ENCODE data around the gene PTGDR2.

GRCh38 chr11:60803273-60803936 is 52.3 kb downstream of the PTGDR2 start:
- TF ChIP-seq CTCF (conservative IDR thresholded peaks at IDR 0.05; ENCODE audit: low read depth, low read length) (no peak), EZH2 (IDR thresholded peaks at IDR 0.05; ENCODE audit: low read length, unreplicated experiment) (no peak), EZH2phosphoT487 (IDR thresholded peaks at IDR 0.05; ENCODE audit: borderline replicate concordance, low read length) (no peak)
